DMS79 (cell line): ENCODE results near the gene TRIO.

Experiments
- DNase-seq: peaks from one replicate; lab custom pipeline; 2025; lab: John Stamatoyannopoulos, UW

The TRIO gene

GRCh38 chr5:14247054-14247386 is 103.9 kb downstream of the TRIO start:
- DNase-seq: no peak

GRCh38 chr5:14249258-14250082 is 106.3 kb downstream of the TRIO start:
- DNase-seq: no peak

- peak; percentile 85 for DNase-seq
Measured at GRCh38 chr5:14250084-14250695, 107.0 kb downstream of the TRIO start.

- DNase-seq: peak; percentile 11
Measured at GRCh38 chr5:14250748-14251701, 107.9 kb downstream of the TRIO start.

- no peak for DNase-seq
Measured at GRCh38 chr5:14251733-14252132, 108.6 kb downstream of the TRIO start.

- DNase-seq: no peak
Measured at GRCh38 chr5:14252793-14253192, 109.7 kb downstream of the TRIO start.

- DNase-seq: no peak
Measured at GRCh38 chr5:14254686-14255085, 111.5 kb downstream of the TRIO start.

- no peak for DNase-seq
Measured at GRCh38 chr5:14256026-14256690, 113.0 kb downstream of the TRIO start.

- DNase-seq: no peak
Measured at GRCh38 chr5:14256756-14257393, 113.7 kb downstream of the TRIO start.

- peak; percentile 16 for DNase-seq
Measured at GRCh38 chr5:14257995-14258403, 114.9 kb downstream of the TRIO start.

- DNase-seq: no peak
Measured at GRCh38 chr5:14258840-14259239, 115.7 kb downstream of the TRIO start.

GRCh38 chr5:14260637-14261036 is 117.5 kb downstream of the TRIO start:
- no peak for DNase-seq

GRCh38 chr5:14261235-14261634 is 118.1 kb downstream of the TRIO start:
- DNase-seq: no peak

- DNase-seq: no peak
Measured at GRCh38 chr5:14261856-14262611, 118.9 kb downstream of the TRIO start.

GRCh38 chr5:14263113-14263512 is 120.0 kb downstream of the TRIO start:
- DNase-seq: no peak

GRCh38 chr5:14263699-14264098 is 120.6 kb downstream of the TRIO start:
- no peak for DNase-seq

- peak; percentile 78 for DNase-seq
Measured at GRCh38 chr5:14264605-14265316, 121.6 kb downstream of the TRIO start.

- no peak for DNase-seq
Measured at GRCh38 chr5:14265570-14265969, 122.4 kb downstream of the TRIO start.

- DNase-seq: no peak
Measured at GRCh38 chr5:14266171-14266570, 123.0 kb downstream of the TRIO start.

GRCh38 chr5:14266686-14267085 is 123.5 kb downstream of the TRIO start:
- DNase-seq: no peak
